CD4-positive, CD25-positive, alpha-beta regulatory T cell (primary cell): ENCODE data around the gene PTH2. TPM values are rescaled to one million over a fixed set of nuclear protein-coding genes. Genes with fewer than 3 reads are reported as not detected.
A peak's percentile ranks its signal among the peaks of the same experiment; 100 is the strongest.

Source experiments
- ATAC-seq, 2 donors: fragments of 150-1000 bp; cut with Tn5 transposase; one replicate each; pipeline ENCODE4 v1.10.0; 2021; ENCODE audit warnings: low read depth in 2 of 2, moderate number of reproducible peaks in 2 of 2, moderate library complexity in 1 of 2
- DNase-seq, 3 donors: peaks; one replicate each; pipeline versions ENCODE4 v3.0.0 to v3.0.0-alpha.2; 2012 to 2022; ENCODE audit warnings: mixed read lengths in 1 of 3
- H3K27ac ChIP-seq: one replicate; pipeline ENCODE4 v1.7.0; 2013; ENCODE audit warnings: mild to moderate bottlenecking, low read length; ENCODE audit not compliant: insufficient read depth, poor library complexity, severe bottlenecking
- H3K27me3 ChIP-seq: one replicate; pipeline ENCODE4 v1.7.0; 2013; ENCODE audit warnings: low read length; ENCODE audit not compliant: control insufficient read depth, insufficient read depth
- H3K36me3 ChIP-seq: one replicate; pipeline ENCODE4 v1.7.0; 2013; ENCODE audit warnings: mild to moderate bottlenecking, low read length, moderate library complexity; ENCODE audit not compliant: control insufficient read depth, insufficient read depth
- H3K4me1 ChIP-seq: 2 replicates; pipeline ENCODE4 v1.7.0; 2013; ENCODE audit warnings: mild to moderate bottlenecking, low read length; ENCODE audit not compliant: insufficient read depth, control insufficient read depth, poor library complexity, severe bottlenecking
- H3K4me3 ChIP-seq: one replicate; pipeline ENCODE4 v1.7.0; 2013; ENCODE audit warnings: low read depth, mild to moderate bottlenecking, low read length, moderate library complexity
- H3K9me3 ChIP-seq, 2 experiments: 1 replicate in 1 of 2; 2 replicates in 1 of 2; pipeline ENCODE4 v1.7.0; 2013; ENCODE audit warnings: low read length in 2 of 2, mild to moderate bottlenecking in 1 of 2, moderate library complexity in 1 of 2; ENCODE audit not compliant: control insufficient read depth in 2 of 2
- H3K27ac Mint-ChIP-seq, 3 donors: one replicate each; pipeline ENCODE4 v1.8.0; 2020 to 2022; ENCODE audit warnings: mild to moderate bottlenecking in 3 of 3, mixed read lengths in 3 of 3, moderate library complexity in 2 of 3
- H3K27me3 Mint-ChIP-seq: one replicate; pipeline ENCODE4 v1.8.0; 2022; ENCODE audit warnings: mild to moderate bottlenecking, mixed read lengths
- H3K36me3 Mint-ChIP-seq: one replicate; pipeline ENCODE4 v1.8.0; 2020; ENCODE audit warnings: mixed read lengths
- H3K4me1 Mint-ChIP-seq, 4 donors: one replicate each; pipeline ENCODE4 v1.8.0; 2020 to 2022; ENCODE audit warnings: mixed read lengths in 4 of 4, mild to moderate bottlenecking in 1 of 4
- H3K4me3 Mint-ChIP-seq, 4 donors: one replicate each; pipeline ENCODE4 v1.8.0; 2020 to 2022; ENCODE audit warnings: mild to moderate bottlenecking in 4 of 4, mixed read lengths in 4 of 4, moderate library complexity in 3 of 4
- H3K9me3 Mint-ChIP-seq, 7 donors: one replicate each; pipeline ENCODE4 v1.8.0; 2020 to 2022; ENCODE audit warnings: mixed read lengths in 7 of 7, mild to moderate bottlenecking in 3 of 7, moderate library complexity in 2 of 7
- polyA plus RNA-seq, 4 donors: library from polyadenylated mRNA; unstranded; fragments of 300-500 nt; fragmentation: Illumina TruSeq; gene quantifications; one replicate each; pipeline ENCODE4 v1.2.3, GENCODE V29; 2021
- total RNA-seq: library from RNA; stranded (reverse); gene quantifications from one replicate; pipeline ENCODE4 v1.2.3, GENCODE V29; 2022

Gene PTH2, protein sequence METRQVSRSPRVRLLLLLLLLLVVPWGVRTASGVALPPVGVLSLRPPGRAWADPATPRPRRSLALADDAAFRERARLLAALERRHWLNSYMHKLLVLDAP
- total RNA-seq (not detected), polyA plus RNA-seq (not detected)

DNA sequence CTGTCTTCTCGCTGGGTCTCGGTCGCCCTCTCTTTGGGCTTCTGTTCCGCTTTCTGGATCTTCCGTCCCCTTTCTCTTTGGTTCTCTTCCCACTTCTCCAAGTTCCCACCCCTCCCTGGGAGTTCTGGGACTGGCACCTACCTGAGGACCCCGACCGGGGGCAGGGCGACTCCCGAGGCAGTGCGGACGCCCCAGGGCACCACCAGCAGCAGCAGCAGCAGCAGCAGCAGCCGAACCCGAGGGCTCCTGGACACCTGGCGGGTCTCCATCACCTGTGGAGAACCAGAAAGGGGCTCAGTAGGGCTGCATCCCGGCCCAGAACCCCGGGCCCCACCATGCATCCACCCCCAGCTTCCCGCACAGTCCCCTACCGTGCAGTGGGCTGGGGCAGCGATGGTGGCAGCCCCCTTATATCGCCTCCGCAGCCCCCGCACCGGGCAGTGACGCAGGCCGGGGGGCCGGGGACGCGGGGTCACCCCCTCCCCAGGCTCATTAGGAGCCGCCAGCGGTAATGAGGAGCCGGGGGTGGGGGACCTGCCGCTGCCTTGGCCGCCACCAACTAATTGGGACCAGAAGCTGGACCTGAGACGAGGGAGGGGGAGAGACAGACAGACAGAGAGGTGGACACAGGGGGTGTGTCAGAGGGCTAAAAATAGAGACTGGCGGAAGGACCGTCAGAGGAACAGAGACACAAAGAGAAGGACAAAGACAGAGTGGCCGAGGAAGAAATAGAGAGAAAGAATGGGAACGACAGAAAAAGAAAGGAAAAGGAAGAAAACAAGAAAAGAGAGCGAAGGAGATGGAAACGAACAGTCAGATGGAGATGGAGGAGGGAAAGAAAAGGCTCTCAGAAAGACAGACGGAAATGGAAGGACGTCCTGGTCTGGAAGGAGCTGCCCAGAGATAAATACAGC lies at the start of gene PTH2:
Gene PTH2, minus strand, starts transcription at position 371 of the 914 bp plus-strand sequence. Its CDS starts 102 bp downstream, at position 269.
- Histone ChIP-seq H3K4me3 (peak within 1 kb of the TSS; percentile 61), H3K36me3 (no peaks in the 10 kb centered on the region), H3K4me1 (peaks cover 44% of the 10 kb centered on the region), H3K27ac (no peak within 1 kb of the TSS), H3K27me3 (peaks cover 61% of the 10 kb centered on the region), H3K9me3 (no peaks in the 10 kb centered on the region)
- Mint-ChIP-seq H3K4me3 (peak within 1 kb of the TSS; percentile 58 to 84 (median 80)), H3K27me3 (peaks cover 97% of the 10 kb centered on the region), H3K27ac (peak within 1 kb of the TSS in 1 of 3 donors; percentile 55), H3K36me3 (peaks cover 5% of the 10 kb centered on the region), H3K9me3 (peaks cover 0 to 16% (median 0%) of the 10 kb centered on the region in 7 donors), H3K4me1 (peaks cover 5 to 75% (median 31%) of the 10 kb centered on the region in 4 donors)
- ATAC-seq (no peak), DNase-seq (no peak)

DNA sequence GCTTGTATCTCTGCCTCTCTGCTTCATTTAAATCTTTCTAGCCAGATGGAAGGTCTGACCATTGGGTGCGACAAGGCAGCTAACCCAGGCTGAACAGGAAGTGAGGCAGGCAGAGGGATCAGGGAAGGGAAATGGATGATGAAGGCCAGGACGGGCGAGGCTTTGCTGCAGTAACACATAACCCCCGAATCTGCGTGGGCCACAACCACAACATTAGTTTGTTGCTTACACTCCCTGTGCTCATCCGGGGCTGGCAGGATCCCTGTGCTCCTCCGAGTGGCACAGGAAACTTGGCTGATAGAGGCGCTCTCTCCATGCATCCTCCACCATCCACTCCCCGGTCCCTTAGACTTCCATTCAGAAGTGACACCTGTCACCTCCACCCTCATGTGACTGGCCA lies 49.7 kb upstream of the PTH2 start:
- H3K4me3 Mint-ChIP-seq = peak overlapping the region in 3 of 4 donors; percentile 93 to 97 (median 94)
- peaks cover 0 to 1% (median 0%) of the 10 kb centered on the region in 7 donors for H3K9me3 Mint-ChIP-seq
- no peak for ATAC-seq
- peak overlapping the region; percentile 96 to 98 (median 97) for H3K27ac Mint-ChIP-seq
- Histone ChIP-seq H3K4me1 (peaks cover 88% of the 10 kb centered on the region), H3K27ac (peak overlapping the region; percentile 95), H3K27me3 (no peaks in the 10 kb centered on the region), H3K4me3 (peak overlapping the region; percentile 13), H3K36me3 (peaks cover 11% of the 10 kb centered on the region), H3K9me3 (no peaks in the 10 kb centered on the region)
- H3K4me1 Mint-ChIP-seq = peaks cover 3 to 70% (median 35%) of the 10 kb centered on the region in 4 donors
- DNase-seq = no peak
- peaks cover 9% of the 10 kb centered on the region for H3K27me3 Mint-ChIP-seq
- peaks cover 13% of the 10 kb centered on the region for H3K36me3 Mint-ChIP-seq

DNA sequence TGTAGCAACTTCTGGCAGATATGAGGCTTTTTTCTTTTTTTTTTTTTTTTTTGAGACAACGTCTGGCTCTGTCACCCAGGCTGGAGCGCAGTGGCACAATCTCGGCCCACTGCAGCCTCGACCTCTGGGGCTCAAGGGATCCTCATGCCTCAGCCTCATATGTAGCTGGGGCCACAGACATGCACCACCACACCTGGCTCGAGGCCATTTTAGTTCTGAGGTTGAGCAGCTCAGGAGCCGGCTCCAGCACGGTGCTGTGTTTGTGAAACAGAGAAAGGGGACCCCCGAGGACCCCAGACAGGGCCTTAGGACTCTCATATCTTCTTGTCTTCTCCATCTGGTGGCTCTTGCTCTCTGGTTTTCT lies 47.4 kb upstream of the PTH2 start:
- Mint-ChIP-seq H3K9me3 (peaks cover 0 to 1% (median 0%) of the 10 kb centered on the region in 7 donors), H3K4me1 (peaks cover 0 to 58% (median 32%) of the 10 kb centered on the region in 4 donors), H3K36me3 (peaks cover 4% of the 10 kb centered on the region), H3K4me3 (peak overlapping the region; percentile 56 to 85 (median 73)), H3K27ac (peak overlapping the region; percentile 95 to 100 (median 99)), H3K27me3 (peaks cover 9% of the 10 kb centered on the region)
- H3K4me1 ChIP-seq = peaks cover 69% of the 10 kb centered on the region
- H3K36me3 ChIP-seq = peaks cover 3% of the 10 kb centered on the region
- H3K27ac ChIP-seq = peak overlapping the region; percentile 96
- no peaks in the 10 kb centered on the region for H3K9me3 ChIP-seq
- DNase-seq = no peak
- H3K4me3 ChIP-seq = no peak overlapping the region
- ATAC-seq = no peak
- H3K27me3 ChIP-seq = no peaks in the 10 kb centered on the region

DNA sequence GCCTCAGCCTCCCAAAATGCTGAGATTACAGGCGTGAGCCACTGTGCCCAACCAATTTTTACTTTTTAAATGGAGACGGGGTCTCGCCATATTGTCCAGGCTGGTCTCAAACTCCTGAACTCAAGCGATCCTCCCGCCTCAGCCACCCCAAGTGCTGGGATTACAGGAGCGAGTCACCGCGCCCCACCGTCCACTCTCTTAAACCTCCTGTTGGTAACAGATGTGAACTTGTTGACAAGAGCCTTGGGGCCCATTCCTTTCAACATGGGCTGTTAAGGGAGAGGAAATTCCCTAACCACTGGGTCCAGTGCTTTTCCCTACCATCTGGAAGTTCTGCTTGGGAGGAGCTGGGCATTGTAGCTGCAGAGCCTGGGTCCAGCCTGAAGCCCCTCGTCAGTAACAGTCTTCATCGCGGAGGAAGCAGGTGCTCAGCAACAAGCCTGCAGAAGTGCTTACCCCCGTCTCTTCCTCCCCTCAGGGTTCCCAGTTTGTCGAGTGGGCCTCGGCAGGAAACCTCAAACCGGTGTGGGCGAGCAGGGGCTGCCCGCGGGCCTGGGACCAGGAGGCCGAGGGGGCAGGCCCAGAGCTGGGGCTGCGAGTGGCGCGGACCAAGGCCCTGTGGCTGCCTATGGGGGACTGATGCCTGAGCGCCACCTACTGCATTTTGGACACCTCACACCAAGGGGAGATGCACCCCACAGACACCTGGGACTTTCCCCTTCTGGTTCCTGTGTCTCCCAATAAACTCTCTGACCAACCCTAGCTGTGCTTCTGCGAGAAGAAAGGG lies 46.8 kb upstream of the PTH2 start:
- peak; percentile 75 to 91 (median 79) for DNase-seq
- H3K9me3 ChIP-seq = no peaks in the 10 kb centered on the region
- H3K4me1 ChIP-seq = peaks cover 63% of the 10 kb centered on the region
- H3K27me3 ChIP-seq = no peaks in the 10 kb centered on the region
- Mint-ChIP-seq H3K4me3 (peak overlapping the region; percentile 56 to 85 (median 73)), H3K9me3 (peaks cover 0 to 1% (median 0%) of the 10 kb centered on the region in 7 donors), H3K4me1 (peaks cover 0 to 56% (median 32%) of the 10 kb centered on the region in 4 donors), H3K27ac (peak overlapping the region; percentile 95 to 100 (median 99)), H3K27me3 (peaks cover 9% of the 10 kb centered on the region), H3K36me3 (peaks cover 4% of the 10 kb centered on the region)
- peak; percentile 5 to 14 for ATAC-seq
- peak overlapping the region; percentile 96 for H3K27ac ChIP-seq
- H3K4me3 ChIP-seq = no peak overlapping the region
- peaks cover 4% of the 10 kb centered on the region for H3K36me3 ChIP-seq

DNA sequence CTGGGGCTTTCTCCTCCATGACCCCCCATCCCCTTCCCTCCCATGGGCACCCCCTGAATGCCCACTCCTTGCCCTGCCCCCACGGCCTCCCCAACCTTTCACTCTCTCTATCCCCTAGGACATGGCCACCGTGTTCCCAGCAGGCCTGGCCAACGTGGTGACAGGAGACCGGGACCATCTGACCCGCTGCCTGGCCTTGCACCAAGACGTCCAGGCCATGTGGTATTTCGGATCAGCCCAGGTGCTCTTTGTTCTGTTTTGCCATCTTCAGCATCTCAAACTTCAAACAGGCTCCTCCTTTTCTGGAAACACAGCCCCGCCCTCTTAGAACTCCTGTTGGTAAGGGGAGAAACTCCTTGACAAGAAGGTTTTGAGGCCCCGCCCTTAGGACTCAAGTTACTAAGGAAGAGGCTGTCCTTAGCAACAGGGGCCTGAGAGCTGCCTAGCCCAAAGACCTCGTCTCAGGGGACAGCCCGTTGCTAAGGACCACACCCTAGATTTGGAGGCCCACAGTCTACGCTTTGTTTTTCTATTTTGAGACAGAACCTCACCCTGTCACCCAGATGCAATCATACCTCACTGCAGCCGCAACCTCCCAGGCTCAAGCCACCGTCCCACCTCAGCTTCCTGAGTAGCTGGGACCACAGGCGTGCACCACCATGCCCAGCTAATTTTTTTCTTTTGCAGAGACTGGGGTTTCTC lies 45.7 kb upstream of the PTH2 start:
- ATAC-seq (peak; percentile 87 to 88), DNase-seq (peak; percentile 88 to 99 (median 95))
- Histone ChIP-seq H3K36me3 (peaks cover 5% of the 10 kb centered on the region), H3K4me3 (no peak overlapping the region), H3K27me3 (no peaks in the 10 kb centered on the region), H3K9me3 (no peaks in the 10 kb centered on the region), H3K27ac (peak overlapping the region; percentile 96), H3K4me1 (peaks cover 58% of the 10 kb centered on the region)
- Mint-ChIP-seq H3K4me3 (peak overlapping the region; percentile 78 to 89 (median 84)), H3K36me3 (peaks cover 4% of the 10 kb centered on the region), H3K9me3 (peaks cover 0 to 1% (median 0%) of the 10 kb centered on the region in 7 donors), H3K27ac (peak overlapping the region; percentile 99 to 100 (median 99)), H3K27me3 (peaks cover 9% of the 10 kb centered on the region), H3K4me1 (peaks cover 0 to 54% (median 32%) of the 10 kb centered on the region in 4 donors)

DNA sequence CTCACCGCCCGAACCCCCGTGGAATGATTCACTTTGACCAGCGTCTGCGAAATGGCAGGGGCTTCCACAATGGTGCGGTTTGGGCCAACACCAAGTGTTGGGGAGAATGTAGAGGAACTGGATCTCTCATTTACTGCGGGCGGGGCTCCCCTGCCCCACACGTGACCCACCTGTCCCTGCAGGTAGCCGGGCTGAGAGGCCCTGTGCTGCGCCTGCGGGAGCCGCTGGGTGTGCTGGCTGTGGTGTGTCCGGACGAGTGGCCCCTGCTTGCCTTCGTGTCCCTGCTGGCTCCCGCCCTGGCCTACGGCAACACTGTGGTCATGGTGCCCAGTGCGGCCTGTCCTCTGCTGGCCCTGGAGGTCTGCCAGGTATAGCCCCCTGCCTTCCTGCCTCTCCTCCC lies 45.0 kb upstream of the PTH2 start:
- Mint-ChIP-seq H3K4me1 (peaks cover 0 to 48% (median 29%) of the 10 kb centered on the region in 4 donors), H3K27ac (peak overlapping the region; percentile 99 to 100 (median 99)), H3K9me3 (peaks cover 0 to 1% (median 0%) of the 10 kb centered on the region in 7 donors), H3K36me3 (peaks cover 4% of the 10 kb centered on the region), H3K27me3 (peaks cover 9% of the 10 kb centered on the region), H3K4me3 (peak overlapping the region in 1 of 4 donors; percentile 84)
- no peaks in the 10 kb centered on the region for H3K27me3 ChIP-seq
- no peak overlapping the region for H3K4me3 ChIP-seq
- DNase-seq = no peak
- H3K9me3 ChIP-seq = no peaks in the 10 kb centered on the region
- H3K36me3 ChIP-seq = peaks cover 5% of the 10 kb centered on the region
- ATAC-seq = no peak
- H3K27ac ChIP-seq = peak overlapping the region; percentile 96
- peaks cover 51% of the 10 kb centered on the region for H3K4me1 ChIP-seq

DNA sequence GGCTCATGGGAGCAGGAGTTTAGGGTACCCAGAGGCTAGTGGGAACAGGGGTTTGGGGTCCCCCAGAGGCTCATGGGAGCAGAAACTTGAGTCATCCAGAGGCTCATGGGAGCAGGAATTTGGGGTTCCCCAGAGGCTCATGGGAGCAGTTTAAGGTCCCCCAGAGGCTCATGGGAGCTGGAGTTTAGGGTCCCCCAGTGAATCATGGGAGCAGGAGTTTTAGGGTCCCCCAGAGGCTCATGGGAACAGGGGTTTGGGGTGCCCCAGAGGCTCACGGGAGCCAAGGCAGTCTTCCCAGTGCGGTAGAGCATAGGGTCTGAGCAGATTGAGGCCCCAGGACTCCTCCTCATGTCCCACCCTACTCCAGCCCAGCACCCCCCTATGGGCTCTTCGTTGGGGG lies 42.1 kb upstream of the PTH2 start:
- H3K36me3 Mint-ChIP-seq = peaks cover 4% of the 10 kb centered on the region
- H3K4me3 Mint-ChIP-seq = no peak overlapping the region
- Histone ChIP-seq H3K4me3 (no peak overlapping the region), H3K27ac (no peak overlapping the region), H3K4me1 (peaks cover 25% of the 10 kb centered on the region), H3K27me3 (no peaks in the 10 kb centered on the region), H3K9me3 (no peaks in the 10 kb centered on the region), H3K36me3 (peaks cover 5% of the 10 kb centered on the region)
- ATAC-seq (no peak), DNase-seq (no peak)
- peaks cover 8% of the 10 kb centered on the region for H3K27me3 Mint-ChIP-seq
- peaks cover 0 to 30% (median 14%) of the 10 kb centered on the region in 4 donors for H3K4me1 Mint-ChIP-seq
- H3K27ac Mint-ChIP-seq = peak overlapping the region; percentile 42 to 96 (median 91)
- peaks cover 0 to 1% (median 0%) of the 10 kb centered on the region in 7 donors for H3K9me3 Mint-ChIP-seq
